Neural crest cell (in vitro differentiated cells): ENCODE measurements around the gene LRRTM1. TPM values are rescaled to one million over a fixed set of nuclear protein-coding genes. Genes with fewer than 3 reads are reported as not detected.

Source experiments
- DNase-seq: peaks from one replicate; pipeline ENCODE4 v3.0.0; 2021; ENCODE audit warnings: low read depth, mixed read lengths, low spot score
- H3K27ac Mint-ChIP-seq: one replicate; pipeline ENCODE4 v1.8.0; 2021; ENCODE audit warnings: mild to moderate bottlenecking, mixed read lengths; ENCODE audit not compliant: unreplicated experiment
- H3K27me3 Mint-ChIP-seq: 2 replicates; pipeline ENCODE4 v1.8.0; 2021; ENCODE audit warnings: low read depth, mild to moderate bottlenecking, mixed read lengths
- H3K36me3 Mint-ChIP-seq: 2 replicates; pipeline ENCODE4 v1.8.0; 2021; ENCODE audit warnings: low read depth, mild to moderate bottlenecking, mixed read lengths
- H3K4me1 Mint-ChIP-seq: 2 replicates; pipeline ENCODE4 v1.8.0; 2021; ENCODE audit warnings: mixed read lengths
- H3K4me3 Mint-ChIP-seq: one replicate; pipeline ENCODE4 v1.8.0; 2021; ENCODE audit warnings: mild to moderate bottlenecking, mixed read lengths
- H3K9me3 Mint-ChIP-seq: 2 replicates; pipeline ENCODE4 v1.8.0; 2021; ENCODE audit warnings: mixed read lengths
- CTCF ChIP-seq: fragments of 200-600 bp; sonication (generic); conservative IDR thresholded peaks from 2 replicates; pipeline ENCODE4 v1.5.0; 2021; ENCODE audit warnings: antibody characterized with exemption, mild to moderate bottlenecking
- long read RNA-seq: library from polyadenylated mRNA; unstranded; transcript quantifications from one replicate; pipeline ENCODE4 v2.0.0, GENCODE V29; 2020
- total RNA-seq: library from RNA; stranded (reverse); gene quantifications from 2 replicates; pipeline ENCODE4 v1.2.1, GENCODE V29; 2021

The LRRTM1 gene
- total RNA-seq, result 1.4 and 1.5 TPM in 2 replicates
- long read RNA-seq, result 0 reads

GRCh38 chr2:80303909-80304837 lies at the start of gene LRRTM1:
LRRTM1 (minus strand) TSS chr2:80304752; CDS start chr2:80303819, 933 bp downstream.
- Mint-ChIP-seq H3K9me3 (no peaks in the 10 kb centered on the region), H3K4me3 (peak within 1 kb of the TSS; percentile 92), H3K4me1 (peaks cover 30% of the 10 kb centered on the region), H3K27me3 (peaks cover 85% of the 10 kb centered on the region), H3K27ac (peak within 1 kb of the TSS; percentile 82), H3K36me3 (peaks cover 2% of the 10 kb centered on the region)
- no peak for TF ChIP-seq CTCF
- DNase-seq, result peak; percentile 57

- Mint-ChIP-seq H3K27me3 (no peaks in the 10 kb centered on the region), H3K36me3 (no peaks in the 10 kb centered on the region), H3K4me1 (no peaks in the 10 kb centered on the region), H3K4me3 (no peak overlapping the region), H3K9me3 (no peaks in the 10 kb centered on the region), H3K27ac (no peak overlapping the region)
- DNase-seq, result no peak
- no peak for TF ChIP-seq CTCF
Measured at GRCh38 chr2:80351231-80351630, 46.7 kb upstream of the LRRTM1 start.

GRCh38 chr2:80348953-80349352 lies 44.4 kb upstream of the LRRTM1 start:
- H3K27me3 Mint-ChIP-seq, result no peaks in the 10 kb centered on the region
- no peak for DNase-seq
- H3K27ac Mint-ChIP-seq, result no peak overlapping the region
- H3K4me1 Mint-ChIP-seq, result no peaks in the 10 kb centered on the region
- TF ChIP-seq CTCF, result no peak
- no peaks in the 10 kb centered on the region for H3K36me3 Mint-ChIP-seq
- no peaks in the 10 kb centered on the region for H3K9me3 Mint-ChIP-seq
- no peak overlapping the region for H3K4me3 Mint-ChIP-seq

GRCh38 chr2:80348078-80348477 lies 43.5 kb upstream of the LRRTM1 start:
- DNase-seq, result no peak
- Mint-ChIP-seq H3K27ac (no peak overlapping the region), H3K9me3 (no peaks in the 10 kb centered on the region), H3K4me3 (no peak overlapping the region), H3K4me1 (no peaks in the 10 kb centered on the region), H3K36me3 (no peaks in the 10 kb centered on the region), H3K27me3 (no peaks in the 10 kb centered on the region)
- TF ChIP-seq CTCF, result no peak

GRCh38 chr2:80340022-80340421 lies 35.5 kb upstream of the LRRTM1 start:
- no peak overlapping the region for H3K27ac Mint-ChIP-seq
- no peaks in the 10 kb centered on the region for H3K36me3 Mint-ChIP-seq
- H3K4me3 Mint-ChIP-seq, result no peak overlapping the region
- no peak for TF ChIP-seq CTCF
- no peak for DNase-seq
- no peaks in the 10 kb centered on the region for H3K4me1 Mint-ChIP-seq
- no peaks in the 10 kb centered on the region for H3K27me3 Mint-ChIP-seq
- no peaks in the 10 kb centered on the region for H3K9me3 Mint-ChIP-seq
